ENCODE results near the gene MVB12A. TPM values are rescaled to one million over a fixed set of nuclear protein-coding genes. Genes with fewer than 3 reads are reported as not detected.

The MVB12A gene
- polyA plus RNA-seq, 2 donors, result 64.2 to 66.8 TPM

- H3K27ac ChIP-seq (ENCODE audit: low read depth in 2 of 2, low read length in 1 of 2), result no peak overlapping the region
- no peak overlapping the region for H3K4me3 ChIP-seq (ENCODE audit: low read depth in 1 of 2, low read length in 2 of 2)
- no peaks in the 10 kb centered on the region for H3K4me1 ChIP-seq (ENCODE audit: control insufficient read depth in 2 of 2, insufficient read depth in 2 of 2, low read length in 1 of 2)
- WGBS, 2 donors, result 96 to 97% methylated on average over 25 of the region's 25 CpGs
- peaks cover 0 to 6% of the 10 kb centered on the region in 2 donors for H3K9me3 ChIP-seq (ENCODE audit: control insufficient read depth in 2 of 2, insufficient read depth in 1 of 2, low read depth in 1 of 2, low read length in 1 of 2)
- no peaks in the 10 kb centered on the region for H3K36me3 ChIP-seq (ENCODE audit: control insufficient read depth in 2 of 2, insufficient read depth in 2 of 2, low read length in 1 of 2)
- H3K27me3 ChIP-seq (ENCODE audit: control insufficient read depth in 1 of 2, insufficient read depth in 2 of 2, low read length in 2 of 2), result no peaks in the 10 kb centered on the region
These were observed 16.4 kb downstream of the MVB12A start for GRCh38 chr19:17436094-17436873.

- H3K36me3 ChIP-seq (ENCODE audit: control insufficient read depth in 2 of 2, insufficient read depth in 2 of 2, low read length in 1 of 2), result no peaks in the 10 kb centered on the region
- H3K27me3 ChIP-seq (ENCODE audit: control insufficient read depth in 1 of 2, insufficient read depth in 2 of 2, low read length in 2 of 2), result no peaks in the 10 kb centered on the region
- no peaks in the 10 kb centered on the region for H3K4me1 ChIP-seq (ENCODE audit: control insufficient read depth in 2 of 2, insufficient read depth in 2 of 2, low read length in 1 of 2)
- H3K9me3 ChIP-seq (ENCODE audit: control insufficient read depth in 2 of 2, insufficient read depth in 1 of 2, low read depth in 1 of 2, low read length in 1 of 2), result peaks cover 0 to 6% of the 10 kb centered on the region in 2 donors
- H3K27ac ChIP-seq (ENCODE audit: low read depth in 2 of 2, low read length in 1 of 2), result no peak overlapping the region
- 73 to 77% methylated on average over 7 of the region's 7 CpGs for WGBS, 2 donors
- no peak overlapping the region for H3K4me3 ChIP-seq (ENCODE audit: low read depth in 1 of 2, low read length in 2 of 2)
These were observed 17.0 kb downstream of the MVB12A start for GRCh38 chr19:17436874-17437267.

GRCh38 chr19:17441241-17442021 lies 21.6 kb downstream of the MVB12A start:
- H3K27ac ChIP-seq (ENCODE audit: low read depth in 2 of 2, low read length in 1 of 2), result peak overlapping the region in 1 of 2 donors; percentile 18
- peaks cover 0 to under 1% of the 10 kb centered on the region in 2 donors for H3K9me3 ChIP-seq (ENCODE audit: control insufficient read depth in 2 of 2, insufficient read depth in 1 of 2, low read depth in 1 of 2, low read length in 1 of 2)
- H3K36me3 ChIP-seq (ENCODE audit: control insufficient read depth in 2 of 2, insufficient read depth in 2 of 2, low read length in 1 of 2), result no peaks in the 10 kb centered on the region
- H3K27me3 ChIP-seq (ENCODE audit: control insufficient read depth in 1 of 2, insufficient read depth in 2 of 2, low read length in 2 of 2), result no peaks in the 10 kb centered on the region
- H3K4me1 ChIP-seq (ENCODE audit: control insufficient read depth in 2 of 2, insufficient read depth in 2 of 2, low read length in 1 of 2), result no peaks in the 10 kb centered on the region
- no peak overlapping the region for H3K4me3 ChIP-seq (ENCODE audit: low read depth in 1 of 2, low read length in 2 of 2)
- WGBS, 2 donors, result 44 to 53% methylated on average over 8 of the region's 8 CpGs

- no peak overlapping the region for H3K27ac ChIP-seq (ENCODE audit: low read depth in 2 of 2, low read length in 1 of 2)
- no peaks in the 10 kb centered on the region for H3K36me3 ChIP-seq (ENCODE audit: control insufficient read depth in 2 of 2, insufficient read depth in 2 of 2, low read length in 1 of 2)
- H3K4me1 ChIP-seq (ENCODE audit: control insufficient read depth in 2 of 2, insufficient read depth in 2 of 2, low read length in 1 of 2), result peaks cover 0 to 3% of the 10 kb centered on the region in 2 donors
- no peaks in the 10 kb centered on the region for H3K9me3 ChIP-seq (ENCODE audit: control insufficient read depth in 2 of 2, insufficient read depth in 1 of 2, low read depth in 1 of 2, low read length in 1 of 2)
- H3K4me3 ChIP-seq (ENCODE audit: low read depth in 1 of 2, low read length in 2 of 2), result no peak overlapping the region
- H3K27me3 ChIP-seq (ENCODE audit: control insufficient read depth in 1 of 2, insufficient read depth in 2 of 2, low read length in 2 of 2), result no peaks in the 10 kb centered on the region
- WGBS, 2 donors, result 99 to 100% methylated on average over 1 of the region's 1 CpG
These were observed 25.8 kb downstream of the MVB12A start for GRCh38 chr19:17445526-17446165.

- Histone ChIP-seq H3K9me3 (ENCODE audit: control insufficient read depth in 2 of 2, insufficient read depth in 1 of 2, low read depth in 1 of 2, low read length in 1 of 2) (no peaks in the 10 kb centered on the region), H3K4me1 (ENCODE audit: control insufficient read depth in 2 of 2, insufficient read depth in 2 of 2, low read length in 1 of 2) (peaks cover 0 to 3% of the 10 kb centered on the region in 2 donors), H3K36me3 (ENCODE audit: control insufficient read depth in 2 of 2, insufficient read depth in 2 of 2, low read length in 1 of 2) (no peaks in the 10 kb centered on the region), H3K27ac (ENCODE audit: low read depth in 2 of 2, low read length in 1 of 2) (no peak overlapping the region), H3K4me3 (ENCODE audit: low read depth in 1 of 2, low read length in 2 of 2) (peak overlapping the region; percentile 26 to 27), H3K27me3 (ENCODE audit: control insufficient read depth in 1 of 2, insufficient read depth in 2 of 2, low read length in 2 of 2) (no peaks in the 10 kb centered on the region)
- 31 to 35% methylated on average over 5 of the region's 5 CpGs for WGBS, 2 donors
These were observed 27.9 kb downstream of the MVB12A start for GRCh38 chr19:17447704-17448130.

- H3K4me3 ChIP-seq (ENCODE audit: low read depth in 1 of 2, low read length in 2 of 2), result peak within 1 kb of the TSS; percentile 26 to 27
- peak within 1 kb of the TSS in 1 of 2 donors; percentile 35 for H3K27ac ChIP-seq (ENCODE audit: low read depth in 2 of 2, low read length in 1 of 2)
- no peaks in the 10 kb centered on the region for H3K27me3 ChIP-seq (ENCODE audit: control insufficient read depth in 1 of 2, insufficient read depth in 2 of 2, low read length in 2 of 2)
- H3K9me3 ChIP-seq (ENCODE audit: control insufficient read depth in 2 of 2, insufficient read depth in 1 of 2, low read depth in 1 of 2, low read length in 1 of 2), result peaks cover 0 to 3% of the 10 kb centered on the region in 2 donors
- WGBS, 2 donors, result 2% methylated on average over 52 to 81 of the region's 81 CpGs
- peaks cover 0 to 3% of the 10 kb centered on the region in 2 donors for H3K4me1 ChIP-seq (ENCODE audit: control insufficient read depth in 2 of 2, insufficient read depth in 2 of 2, low read length in 1 of 2)
- H3K36me3 ChIP-seq (ENCODE audit: control insufficient read depth in 2 of 2, insufficient read depth in 2 of 2, low read length in 1 of 2), result no peaks in the 10 kb centered on the region
These were observed 28.5 kb downstream of the MVB12A start, which contains the start of gene TMEM221 for GRCh38 chr19:17448131-17448967. TSS of gene TMEM221 (minus strand) at chr19:17448668. CDS start at chr19:17448462, 206 bp downstream.

GRCh38 chr19:17450264-17451075 lies 30.6 kb downstream of the MVB12A start:
- 31 to 52% methylated on average over 8 of the region's 8 CpGs for WGBS, 2 donors
- Histone ChIP-seq H3K27me3 (ENCODE audit: control insufficient read depth in 1 of 2, insufficient read depth in 2 of 2, low read length in 2 of 2) (peaks cover 0 to 8% of the 10 kb centered on the region in 2 donors), H3K27ac (ENCODE audit: low read depth in 2 of 2, low read length in 1 of 2) (peak overlapping the region; percentile 78 to 87)

GRCh38 chr19:17451820-17452219 lies 32.0 kb downstream of the MVB12A start:
- WGBS, 2 donors, result 73 to 80% methylated on average over 4 of the region's 4 CpGs
- peaks cover 0 to 3% of the 10 kb centered on the region in 2 donors for H3K9me3 ChIP-seq (ENCODE audit: control insufficient read depth in 2 of 2, insufficient read depth in 1 of 2, low read depth in 1 of 2, low read length in 1 of 2)
- no peak overlapping the region for H3K4me3 ChIP-seq (ENCODE audit: low read depth in 1 of 2, low read length in 2 of 2)
- H3K4me1 ChIP-seq (ENCODE audit: control insufficient read depth in 2 of 2, insufficient read depth in 2 of 2, low read length in 1 of 2), result peaks cover 3 to 7% of the 10 kb centered on the region in 2 donors
- H3K27ac ChIP-seq (ENCODE audit: low read depth in 2 of 2, low read length in 1 of 2), result no peak overlapping the region
- no peaks in the 10 kb centered on the region for H3K36me3 ChIP-seq (ENCODE audit: control insufficient read depth in 2 of 2, insufficient read depth in 2 of 2, low read length in 1 of 2)
- peaks cover 0 to 12% of the 10 kb centered on the region in 2 donors for H3K27me3 ChIP-seq (ENCODE audit: control insufficient read depth in 1 of 2, insufficient read depth in 2 of 2, low read length in 2 of 2)

More at GRCh38 chr19:17450264-17451075, 30.6 kb downstream of the MVB12A start:
- Histone ChIP-seq H3K4me3 (ENCODE audit: low read depth in 1 of 2, low read length in 2 of 2) (no peak overlapping the region), H3K4me1 (ENCODE audit: control insufficient read depth in 2 of 2, insufficient read depth in 2 of 2, low read length in 1 of 2) (peaks cover 2 to 3% of the 10 kb centered on the region in 2 donors), H3K9me3 (ENCODE audit: control insufficient read depth in 2 of 2, insufficient read depth in 1 of 2, low read depth in 1 of 2, low read length in 1 of 2) (peaks cover 0 to 3% of the 10 kb centered on the region in 2 donors), H3K36me3 (ENCODE audit: control insufficient read depth in 2 of 2, insufficient read depth in 2 of 2, low read length in 1 of 2) (no peaks in the 10 kb centered on the region)
